Testis (tissue), 2 donors: ENCODE results near the gene IWS1.
"Not testable (repeated sequence)": the region's sequence is repeated elsewhere in the genome, so short reads cannot be mapped to it uniquely, and the experiment has no call there.

ENCODE experiments used
- POLR2A ChIP-seq: fragments of 450-650 bp; IDR thresholded peaks from one replicate; pipeline ENCODE4 v1.6.1; 2017; ENCODE audit warnings: antibody characterized with exemption, mild to moderate bottlenecking, moderate library complexity
- TF ChIP-seq, protein P1 (sequence below), 3 experiments: fragments of 450-650 bp in 2 of 3; fragments of 200-600 bp in 1 of 3; sonication (generic) in 1 of 3; IDR thresholded peaks; one replicate each; pipeline ENCODE4 v1.5.1; 2016 to 2019; ENCODE audit warnings: antibody characterized with exemption in 3 of 3, mild to moderate bottlenecking in 2 of 3, moderate library complexity in 1 of 3

DNA sequence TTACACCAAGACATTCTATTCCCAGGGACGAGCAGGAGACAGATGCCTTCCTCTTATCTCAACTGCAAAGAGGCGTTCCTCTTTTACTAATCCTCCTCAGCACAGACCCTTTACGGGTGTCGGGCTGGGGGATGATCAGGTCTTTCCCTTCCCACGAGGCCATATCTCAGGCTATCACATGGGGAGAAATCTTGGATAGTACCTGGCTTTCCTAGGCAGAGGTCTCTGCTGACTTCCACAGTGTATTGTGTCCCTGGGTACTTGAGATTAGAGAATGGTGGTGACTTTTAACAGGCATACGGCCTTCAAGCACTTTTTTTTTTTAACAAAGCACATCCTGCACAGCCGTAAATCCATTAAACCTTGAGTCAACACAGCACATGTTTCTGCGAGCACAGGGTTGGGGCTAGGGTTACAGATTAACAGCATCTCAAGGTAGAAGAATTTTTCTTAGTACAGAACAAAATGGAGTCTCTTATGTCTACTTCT is 16.8 kb upstream of the IWS1 start:
- TF ChIP-seq, protein P1, sequence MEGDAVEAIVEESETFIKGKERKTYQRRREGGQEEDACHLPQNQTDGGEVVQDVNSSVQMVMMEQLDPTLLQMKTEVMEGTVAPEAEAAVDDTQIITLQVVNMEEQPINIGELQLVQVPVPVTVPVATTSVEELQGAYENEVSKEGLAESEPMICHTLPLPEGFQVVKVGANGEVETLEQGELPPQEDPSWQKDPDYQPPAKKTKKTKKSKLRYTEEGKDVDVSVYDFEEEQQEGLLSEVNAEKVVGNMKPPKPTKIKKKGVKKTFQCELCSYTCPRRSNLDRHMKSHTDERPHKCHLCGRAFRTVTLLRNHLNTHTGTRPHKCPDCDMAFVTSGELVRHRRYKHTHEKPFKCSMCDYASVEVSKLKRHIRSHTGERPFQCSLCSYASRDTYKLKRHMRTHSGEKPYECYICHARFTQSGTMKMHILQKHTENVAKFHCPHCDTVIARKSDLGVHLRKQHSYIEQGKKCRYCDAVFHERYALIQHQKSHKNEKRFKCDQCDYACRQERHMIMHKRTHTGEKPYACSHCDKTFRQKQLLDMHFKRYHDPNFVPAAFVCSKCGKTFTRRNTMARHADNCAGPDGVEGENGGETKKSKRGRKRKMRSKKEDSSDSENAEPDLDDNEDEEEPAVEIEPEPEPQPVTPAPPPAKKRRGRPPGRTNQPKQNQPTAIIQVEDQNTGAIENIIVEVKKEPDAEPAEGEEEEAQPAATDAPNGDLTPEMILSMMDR (IDR thresholded peaks at IDR 0.05), result not testable (repeated sequence)
- TF ChIP-seq POLR2A, result not testable (repeated sequence)
